Breast epithelium (tissue), 4 donors: ENCODE data around the gene TMTC1. TPM values are rescaled to one million over a fixed set of nuclear protein-coding genes. Genes with fewer than 3 reads are reported as not detected.

Experiments used
- DNase-seq, 2 donors: peaks; one replicate each; pipeline ENCODE4 v3.0.0-alpha.2; 2019; ENCODE audit warnings: low spot score in 2 of 2
- H3K27ac ChIP-seq, 2 donors: fragments of 200-600 bp; sonication (generic) in 1 of 2; one replicate each; pipeline ENCODE4 v1.5.1; 2016 to 2019; ENCODE audit warnings: mild to moderate bottlenecking in 1 of 2
- H3K27me3 ChIP-seq, 2 donors: fragments of 200-600 bp; sonication (generic) in 1 of 2; one replicate each; pipeline versions ENCODE4 v1.5.1 to v1.6.0; 2017 to 2019; ENCODE audit warnings: control low read depth in 1 of 2, mild to moderate bottlenecking in 1 of 2
- H3K36me3 ChIP-seq: fragments of 200-600 bp; one replicate; pipeline ENCODE4 v1.5.1; 2019
- H3K4me1 ChIP-seq, 2 donors: fragments of 200-600 bp; sonication (generic); one replicate each; pipeline ENCODE4 v1.5.1; 2016 to 2019; ENCODE audit warnings: control low read depth in 1 of 2
- H3K4me3 ChIP-seq, 3 donors: fragments of 200-600 bp; sonication (generic); 1 replicate in 2 of 3; 2 replicates in 1 of 3; pipeline ENCODE4 v1.5.1; 2016 to 2019; ENCODE audit warnings: mild to moderate bottlenecking in 3 of 3, moderate library complexity in 2 of 3
- H3K9me3 ChIP-seq, 2 donors: fragments of 200-600 bp; sonication (generic) in 1 of 2; one replicate each; pipeline ENCODE4 v1.5.1; 2016 to 2019; ENCODE audit warnings: control low read depth in 1 of 2
- POLR2A ChIP-seq: fragments of 450-650 bp; IDR thresholded peaks from one replicate; pipeline ENCODE4 v1.6.1; 2016; ENCODE audit warnings: antibody characterized with exemption, mild to moderate bottlenecking, moderate library complexity
- POLR2AphosphoS5 ChIP-seq, 3 donors: sonication (generic); formaldehyde crosslinking; IDR thresholded peaks; one replicate each; pipeline ENCODE4 v1.6.1; 2017; ENCODE audit warnings: antibody characterized with exemption in 3 of 3
- intact Hi-C: fragments of 100-400 bp; cut with DNase I; formaldehyde crosslinking; loops from one replicate; pipeline ENCODE4 v1.15.1; 2023; ENCODE audit warnings: low total_unique reads
- total RNA-seq, 3 donors: library from RNA; depleted of rRNA; stranded (reverse); fragments of >200 nt; gene quantifications; one replicate each; pipeline ENCODE4 v1.1.0, GENCODE V29; 2016
- TF ChIP-seq, protein P1 (sequence below), 3 donors: fragments of 450-650 bp; IDR thresholded peaks; one replicate each; pipeline ENCODE4 v1.5.1; 2016 to 2017; ENCODE audit warnings: antibody characterized with exemption in 3 of 3, mild to moderate bottlenecking in 3 of 3, moderate library complexity in 3 of 3

TMTC1 gene
- total RNA-seq, 3 donors from 2014 or later: 49.9 to 87.2 (median 71.8) TPM

- Histone ChIP-seq H3K36me3 (no peaks in the 10 kb centered on the region), H3K27me3 (no peaks in the 10 kb centered on the region), H3K27ac (peak overlapping the region in 1 of 2 donors; percentile 59), H3K4me3 (no peak overlapping the region), H3K9me3 (no peaks in the 10 kb centered on the region), H3K4me1 (no peaks in the 10 kb centered on the region)
- DNase-seq: peak in 1 of 2 donors; percentile 47
- TF ChIP-seq, protein P1, sequence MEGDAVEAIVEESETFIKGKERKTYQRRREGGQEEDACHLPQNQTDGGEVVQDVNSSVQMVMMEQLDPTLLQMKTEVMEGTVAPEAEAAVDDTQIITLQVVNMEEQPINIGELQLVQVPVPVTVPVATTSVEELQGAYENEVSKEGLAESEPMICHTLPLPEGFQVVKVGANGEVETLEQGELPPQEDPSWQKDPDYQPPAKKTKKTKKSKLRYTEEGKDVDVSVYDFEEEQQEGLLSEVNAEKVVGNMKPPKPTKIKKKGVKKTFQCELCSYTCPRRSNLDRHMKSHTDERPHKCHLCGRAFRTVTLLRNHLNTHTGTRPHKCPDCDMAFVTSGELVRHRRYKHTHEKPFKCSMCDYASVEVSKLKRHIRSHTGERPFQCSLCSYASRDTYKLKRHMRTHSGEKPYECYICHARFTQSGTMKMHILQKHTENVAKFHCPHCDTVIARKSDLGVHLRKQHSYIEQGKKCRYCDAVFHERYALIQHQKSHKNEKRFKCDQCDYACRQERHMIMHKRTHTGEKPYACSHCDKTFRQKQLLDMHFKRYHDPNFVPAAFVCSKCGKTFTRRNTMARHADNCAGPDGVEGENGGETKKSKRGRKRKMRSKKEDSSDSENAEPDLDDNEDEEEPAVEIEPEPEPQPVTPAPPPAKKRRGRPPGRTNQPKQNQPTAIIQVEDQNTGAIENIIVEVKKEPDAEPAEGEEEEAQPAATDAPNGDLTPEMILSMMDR (IDR thresholded peaks at IDR 0.05): peak in 1 of 3 donors; percentile 41
- TF ChIP-seq POLR2AphosphoS5 (IDR thresholded peaks at IDR 0.05) (no peak), POLR2A (no peak)
- intact Hi-C loops: no loop called here
These were observed 13.1 kb upstream of the TMTC1 start for GRCh38 chr12:29796823-29797263.

GRCh38 chr12:29795715-29796114 is 12.0 kb upstream of the TMTC1 start:
- Histone ChIP-seq H3K4me3 (no peak overlapping the region), H3K36me3 (no peaks in the 10 kb centered on the region), H3K27me3 (no peaks in the 10 kb centered on the region), H3K27ac (no peak overlapping the region), H3K9me3 (no peaks in the 10 kb centered on the region), H3K4me1 (no peaks in the 10 kb centered on the region)
- intact Hi-C loops: no loop called here
- DNase-seq: no peak
- TF ChIP-seq, protein P1 (IDR thresholded peaks at IDR 0.05): no peak
- no peak for TF ChIP-seq POLR2AphosphoS5 (IDR thresholded peaks at IDR 0.05)
- TF ChIP-seq POLR2A: no peak

GRCh38 chr12:29794862-29795261 is 11.1 kb upstream of the TMTC1 start:
- no peaks in the 10 kb centered on the region for H3K27me3 ChIP-seq
- H3K27ac ChIP-seq: no peak overlapping the region
- intact Hi-C loops: no loop called here
- TF ChIP-seq, protein P1 (IDR thresholded peaks at IDR 0.05): no peak
- no peak for DNase-seq
- no peaks in the 10 kb centered on the region for H3K36me3 ChIP-seq
- no peaks in the 10 kb centered on the region for H3K9me3 ChIP-seq
- no peak overlapping the region for H3K4me3 ChIP-seq
- no peaks in the 10 kb centered on the region for H3K4me1 ChIP-seq

GRCh38 chr12:29792853-29793252 is 9.1 kb upstream of the TMTC1 start:
- H3K4me1 ChIP-seq: no peaks in the 10 kb centered on the region
- no peaks in the 10 kb centered on the region for H3K27me3 ChIP-seq
- DNase-seq: no peak
- TF ChIP-seq POLR2A (no peak), POLR2AphosphoS5 (IDR thresholded peaks at IDR 0.05) (no peak)
- TF ChIP-seq, protein P1 (IDR thresholded peaks at IDR 0.05): no peak
- H3K36me3 ChIP-seq: no peaks in the 10 kb centered on the region
- no peak overlapping the region for H3K4me3 ChIP-seq
- intact Hi-C loops: no loop called here
- no peaks in the 10 kb centered on the region for H3K9me3 ChIP-seq
- H3K27ac ChIP-seq: no peak overlapping the region

DNA sequence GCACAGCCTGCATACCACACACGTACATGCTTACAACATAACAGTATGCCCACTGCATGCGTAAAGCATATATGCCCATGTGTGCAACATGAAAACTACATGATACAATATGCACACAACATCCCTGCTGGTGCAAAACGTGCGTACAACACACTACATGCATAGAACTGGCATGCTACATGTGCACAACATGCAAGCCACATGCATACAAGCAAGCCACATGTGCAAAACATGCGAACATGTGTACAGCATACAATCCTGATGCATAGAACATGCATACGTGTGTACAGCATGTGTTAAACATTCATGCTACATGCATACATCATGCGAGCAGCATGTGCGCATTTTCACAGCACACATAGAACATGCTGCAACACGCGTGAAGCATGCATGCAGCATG is 8.4 kb upstream of the TMTC1 start:
- no peak for DNase-seq
- TF ChIP-seq, protein P1 (IDR thresholded peaks at IDR 0.05): no peak
- TF ChIP-seq POLR2AphosphoS5 (IDR thresholded peaks at IDR 0.05): no peak
- no peak for TF ChIP-seq POLR2A
- no peaks in the 10 kb centered on the region for H3K9me3 ChIP-seq
- H3K36me3 ChIP-seq: no peaks in the 10 kb centered on the region
- no peaks in the 10 kb centered on the region for H3K27me3 ChIP-seq
- intact Hi-C loops: no loop called here
- H3K27ac ChIP-seq: no peak overlapping the region
- H3K4me1 ChIP-seq: no peaks in the 10 kb centered on the region
- no peak overlapping the region for H3K4me3 ChIP-seq
